Measurements from ENCODE around the gene RIC8B.

- TF ChIP-seq SUZ12 (IDR thresholded peaks at IDR 0.05; ENCODE audit: extremely low read depth, insufficient read depth, insufficient read length), result no peak
- no peak for TF ChIP-seq ZNF274 (IDR thresholded peaks at IDR 0.05; ENCODE audit: low read depth, low read length)
- TF ChIP-seq YY1 (IDR thresholded peaks at IDR 0.05; ENCODE audit: insufficient read depth, insufficient read length), result no peak
These were observed 152.2 kb downstream of the RIC8B start for GRCh38 chr12:106926657-106927056.
